Stomach (tissue), 4 donors: ENCODE results near the gene ASTN2.

Experiments
- POLR2AphosphoS5 ChIP-seq, 3 donors: sonication (generic); formaldehyde crosslinking; IDR thresholded peaks; one replicate each; pipeline ENCODE4 v1.6.1; 2016; ENCODE audit warnings: antibody characterized with exemption in 3 of 3
- TF ChIP-seq, protein P1 (sequence below), 7 experiments: fragments of 450-650 bp in 4 of 7; fragments of 200-600 bp in 3 of 7; sonication (generic) in 3 of 7; IDR thresholded peaks; one replicate each; pipeline ENCODE4 v1.5.1; 2016 to 2019; ENCODE audit warnings: antibody characterized with exemption in 7 of 7, control low read depth in 2 of 7, mild to moderate bottlenecking in 1 of 7

GRCh38 chr9:117307701-117308100, 107.2 kb downstream of the ASTN2 start:
- TF ChIP-seq, protein P1, sequence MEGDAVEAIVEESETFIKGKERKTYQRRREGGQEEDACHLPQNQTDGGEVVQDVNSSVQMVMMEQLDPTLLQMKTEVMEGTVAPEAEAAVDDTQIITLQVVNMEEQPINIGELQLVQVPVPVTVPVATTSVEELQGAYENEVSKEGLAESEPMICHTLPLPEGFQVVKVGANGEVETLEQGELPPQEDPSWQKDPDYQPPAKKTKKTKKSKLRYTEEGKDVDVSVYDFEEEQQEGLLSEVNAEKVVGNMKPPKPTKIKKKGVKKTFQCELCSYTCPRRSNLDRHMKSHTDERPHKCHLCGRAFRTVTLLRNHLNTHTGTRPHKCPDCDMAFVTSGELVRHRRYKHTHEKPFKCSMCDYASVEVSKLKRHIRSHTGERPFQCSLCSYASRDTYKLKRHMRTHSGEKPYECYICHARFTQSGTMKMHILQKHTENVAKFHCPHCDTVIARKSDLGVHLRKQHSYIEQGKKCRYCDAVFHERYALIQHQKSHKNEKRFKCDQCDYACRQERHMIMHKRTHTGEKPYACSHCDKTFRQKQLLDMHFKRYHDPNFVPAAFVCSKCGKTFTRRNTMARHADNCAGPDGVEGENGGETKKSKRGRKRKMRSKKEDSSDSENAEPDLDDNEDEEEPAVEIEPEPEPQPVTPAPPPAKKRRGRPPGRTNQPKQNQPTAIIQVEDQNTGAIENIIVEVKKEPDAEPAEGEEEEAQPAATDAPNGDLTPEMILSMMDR (IDR thresholded peaks at IDR 0.05): no peak
- no peak for TF ChIP-seq POLR2AphosphoS5 (IDR thresholded peaks at IDR 0.05)
